ACHN (cell line): ENCODE results near the gene CRYBG1.

Experiments used
- DNase-seq: peaks from one replicate; pipeline ENCODE4 v3.0.0-alpha.2; 2015
- in situ Hi-C: cut with HindIII; loops from 2 replicates; pipeline ENCODE4 v1.10.0; 2017; ENCODE audit warnings: low sequenced_read_pairs, low pct_ligation_motif_present, low pct_unique_long_range_greater_than_20kb

Gene CRYBG1

GRCh38 chr6:106475284-106475683 lies 114.8 kb downstream of the CRYBG1 start:
- in situ Hi-C loops, result no loop called here
- no peak for DNase-seq

GRCh38 chr6:106476331-106477105 lies 116.0 kb downstream of the CRYBG1 start:
- no peak for DNase-seq
- in situ Hi-C loops, result no loop called here

- DNase-seq, result no peak
- in situ Hi-C loops, result no loop called here
These were observed 116.6 kb downstream of the CRYBG1 start for GRCh38 chr6:106477146-106477545.

GRCh38 chr6:106477790-106478189 lies 117.3 kb downstream of the CRYBG1 start:
- in situ Hi-C loops, result no loop called here
- DNase-seq, result no peak

GRCh38 chr6:106486236-106486635 lies 125.7 kb downstream of the CRYBG1 start:
- in situ Hi-C loops, result no loop called here
- DNase-seq, result no peak

GRCh38 chr6:106488494-106489370 lies 128.2 kb downstream of the CRYBG1 start:
- in situ Hi-C loops, result no loop called here
- DNase-seq, result no peak

GRCh38 chr6:106490030-106490429 lies 129.5 kb downstream of the CRYBG1 start:
- DNase-seq, result no peak
- in situ Hi-C loops, result no loop called here

- DNase-seq, result no peak
These were observed 129.9 kb downstream of the CRYBG1 start for GRCh38 chr6:106490436-106490835.

GRCh38 chr6:106490974-106491373 lies 130.5 kb downstream of the CRYBG1 start:
- in situ Hi-C loops, result no loop called here

More at GRCh38 chr6:106490436-106490835, 129.9 kb downstream of the CRYBG1 start:
- in situ Hi-C loops, result no loop called here

GRCh38 chr6:106495014-106495413 lies 134.5 kb downstream of the CRYBG1 start:
- in situ Hi-C loops, result no loop called here
- no peak for DNase-seq

More at GRCh38 chr6:106490974-106491373, 130.5 kb downstream of the CRYBG1 start:
- no peak for DNase-seq

- DNase-seq, result no peak
- in situ Hi-C loops, result no loop called here
These were observed 136.3 kb downstream of the CRYBG1 start for GRCh38 chr6:106496823-106497222.

- in situ Hi-C loops, result no loop called here
These were observed 141.4 kb downstream of the CRYBG1 start for GRCh38 chr6:106501960-106502371.

GRCh38 chr6:106502559-106502958 lies 142.0 kb downstream of the CRYBG1 start:
- no peak for DNase-seq
- in situ Hi-C loops, result no loop called here

More at GRCh38 chr6:106501960-106502371, 141.4 kb downstream of the CRYBG1 start:
- no peak for DNase-seq

- in situ Hi-C loops, result no loop called here
- no peak for DNase-seq
These were observed 147.8 kb downstream of the CRYBG1 start for GRCh38 chr6:106508277-106508676.

- in situ Hi-C loops, result no loop called here
These were observed 148.3 kb downstream of the CRYBG1 start for GRCh38 chr6:106508834-106509233.

GRCh38 chr6:106509420-106510089 lies 149.0 kb downstream of the CRYBG1 start:
- no peak for DNase-seq
- in situ Hi-C loops, result no loop called here

More at GRCh38 chr6:106508834-106509233, 148.3 kb downstream of the CRYBG1 start:
- no peak for DNase-seq

GRCh38 chr6:106510090-106510970 lies 149.8 kb downstream of the CRYBG1 start:
- peak; percentile 63 for DNase-seq
- in situ Hi-C loops, result no loop called here
